Measurements from ENCODE around the gene NAALADL2.

GRCh38 chr3:175620532-175620931 lies 761.4 kb downstream of the NAALADL2 start:
- TF ChIP-seq, protein P1, sequence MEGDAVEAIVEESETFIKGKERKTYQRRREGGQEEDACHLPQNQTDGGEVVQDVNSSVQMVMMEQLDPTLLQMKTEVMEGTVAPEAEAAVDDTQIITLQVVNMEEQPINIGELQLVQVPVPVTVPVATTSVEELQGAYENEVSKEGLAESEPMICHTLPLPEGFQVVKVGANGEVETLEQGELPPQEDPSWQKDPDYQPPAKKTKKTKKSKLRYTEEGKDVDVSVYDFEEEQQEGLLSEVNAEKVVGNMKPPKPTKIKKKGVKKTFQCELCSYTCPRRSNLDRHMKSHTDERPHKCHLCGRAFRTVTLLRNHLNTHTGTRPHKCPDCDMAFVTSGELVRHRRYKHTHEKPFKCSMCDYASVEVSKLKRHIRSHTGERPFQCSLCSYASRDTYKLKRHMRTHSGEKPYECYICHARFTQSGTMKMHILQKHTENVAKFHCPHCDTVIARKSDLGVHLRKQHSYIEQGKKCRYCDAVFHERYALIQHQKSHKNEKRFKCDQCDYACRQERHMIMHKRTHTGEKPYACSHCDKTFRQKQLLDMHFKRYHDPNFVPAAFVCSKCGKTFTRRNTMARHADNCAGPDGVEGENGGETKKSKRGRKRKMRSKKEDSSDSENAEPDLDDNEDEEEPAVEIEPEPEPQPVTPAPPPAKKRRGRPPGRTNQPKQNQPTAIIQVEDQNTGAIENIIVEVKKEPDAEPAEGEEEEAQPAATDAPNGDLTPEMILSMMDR (IDR thresholded peaks at IDR 0.05; ENCODE audit: low read length): no peak
- no peak for TF ChIP-seq EZH2 (IDR thresholded peaks at IDR 0.05; ENCODE audit: borderline replicate concordance, low read length)

Data from OCI-LY1 (cell line).